ENCODE results near the gene STXBP6.
"Not testable (repeated sequence)": the region's sequence is repeated elsewhere in the genome, so short reads cannot be mapped to it uniquely, and the experiment has no call there.

STXBP6 gene

DNA sequence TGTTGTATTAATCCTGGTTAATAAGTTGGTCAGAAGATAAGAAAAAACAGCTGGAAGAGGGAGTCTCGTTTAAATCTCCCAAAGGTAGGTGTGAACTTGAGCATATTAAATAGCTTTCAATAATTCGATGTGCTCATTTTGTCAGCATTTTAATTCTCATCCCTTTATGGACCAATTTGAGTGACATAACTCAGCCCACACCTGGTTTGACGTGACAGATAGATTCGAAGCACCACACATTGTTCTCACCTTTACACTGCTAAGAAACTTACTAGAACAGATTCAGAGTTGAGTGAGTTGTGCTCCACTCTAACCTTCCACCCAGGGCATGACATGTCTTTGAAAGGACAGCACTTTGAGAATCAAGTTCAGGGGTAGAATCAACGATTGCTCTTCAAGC, 254.5 kb downstream of the STXBP6 start:
- no peak for DNase-seq

DNA sequence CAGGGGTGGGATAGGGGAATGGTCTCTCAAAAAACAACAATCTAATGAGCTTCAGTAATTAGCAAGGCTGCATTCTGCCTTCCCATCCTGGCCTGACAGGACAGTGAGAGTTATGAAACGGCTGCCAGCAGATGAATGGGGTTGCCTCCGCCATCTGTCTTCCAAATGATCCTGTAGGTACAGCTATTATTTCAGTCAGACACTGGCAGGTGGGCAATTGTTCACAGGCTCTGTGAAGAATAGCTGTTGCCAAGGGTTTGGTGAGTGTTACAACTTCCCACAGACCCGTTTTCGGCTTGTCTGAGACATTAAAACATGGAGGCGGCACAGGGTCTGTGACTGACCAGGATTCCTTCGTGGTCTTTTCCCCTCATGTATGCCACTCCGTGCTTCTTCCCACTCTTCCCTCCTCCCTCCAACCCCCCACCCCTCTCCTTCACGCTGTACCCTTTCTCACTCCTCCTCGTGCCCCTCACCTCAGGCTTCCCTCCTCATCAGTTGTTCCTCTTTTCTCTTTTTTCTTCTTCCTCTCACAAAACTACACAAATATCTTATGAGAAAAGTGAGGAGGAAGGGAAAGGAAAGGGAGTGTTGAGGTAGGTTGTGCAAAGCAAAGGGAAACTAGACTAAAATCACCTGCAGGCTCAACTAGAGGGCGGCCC, 255.2 kb downstream of the STXBP6 start:
- no peak for DNase-seq

DNA sequence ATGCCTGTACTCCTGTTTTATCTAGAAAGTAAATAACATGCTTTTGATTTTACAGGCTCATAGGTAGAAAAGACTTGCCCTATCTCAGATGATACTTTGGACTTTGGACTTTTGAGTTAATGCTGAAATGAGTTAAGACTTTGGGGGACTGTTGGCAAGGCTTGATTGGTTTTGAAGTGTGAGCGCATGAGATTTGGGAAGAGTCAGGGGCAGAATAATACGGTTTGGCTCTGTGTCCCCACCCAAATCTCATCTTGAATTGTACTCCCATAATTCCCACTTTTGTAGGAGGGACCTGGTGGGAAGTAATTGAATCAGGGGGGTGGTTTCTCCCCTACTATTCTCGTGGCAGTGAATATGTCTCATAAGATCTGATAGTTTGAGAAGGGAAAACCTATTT, 259.8 kb downstream of the STXBP6 start:
- no peak for DNase-seq

DNA sequence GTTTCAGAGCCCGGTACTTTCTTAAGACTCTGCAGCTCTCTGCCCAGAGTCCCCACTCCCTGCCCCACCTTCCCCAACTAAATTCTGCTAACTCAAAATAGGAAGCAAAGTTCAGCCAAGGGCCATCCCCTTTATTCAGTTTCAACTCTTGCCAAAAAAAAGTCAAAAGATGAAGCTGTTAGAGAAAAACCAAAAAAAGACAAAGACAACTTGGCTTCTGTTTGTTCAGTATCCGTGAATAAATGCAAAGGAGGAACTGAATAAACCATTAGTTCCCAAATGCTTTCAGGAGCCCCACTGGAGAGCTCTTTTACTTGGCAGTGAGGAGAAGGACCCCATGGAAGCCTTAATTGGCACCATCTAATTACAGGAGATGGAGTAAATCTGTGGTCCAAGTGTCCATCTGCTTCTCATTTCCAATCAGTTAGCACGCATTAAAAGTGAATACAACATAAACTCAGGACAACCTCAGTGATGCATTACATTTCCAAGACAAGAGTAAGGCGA, 260.5 kb downstream of the STXBP6 start:
- DNase-seq, result no peak

DNA sequence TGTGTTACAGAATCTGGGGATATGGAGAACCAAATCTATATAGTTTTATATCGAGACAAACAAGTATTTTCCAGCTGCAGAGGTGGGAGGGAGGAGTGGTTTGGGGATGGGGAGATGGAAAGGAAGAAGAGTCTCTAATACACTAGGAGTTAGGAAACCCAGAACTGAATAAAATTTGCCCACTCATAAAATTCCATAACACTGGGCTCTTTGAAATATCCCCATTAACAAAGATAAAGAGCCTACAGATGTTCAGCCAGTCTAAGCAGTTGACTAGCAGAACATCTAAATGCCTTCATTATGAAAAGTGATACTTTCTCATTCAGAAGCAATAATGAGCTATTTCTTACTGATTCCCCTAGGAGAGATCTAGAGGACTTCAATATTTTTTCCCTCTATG, 264.2 kb downstream of the STXBP6 start:
- DNase-seq, result no peak

DNA sequence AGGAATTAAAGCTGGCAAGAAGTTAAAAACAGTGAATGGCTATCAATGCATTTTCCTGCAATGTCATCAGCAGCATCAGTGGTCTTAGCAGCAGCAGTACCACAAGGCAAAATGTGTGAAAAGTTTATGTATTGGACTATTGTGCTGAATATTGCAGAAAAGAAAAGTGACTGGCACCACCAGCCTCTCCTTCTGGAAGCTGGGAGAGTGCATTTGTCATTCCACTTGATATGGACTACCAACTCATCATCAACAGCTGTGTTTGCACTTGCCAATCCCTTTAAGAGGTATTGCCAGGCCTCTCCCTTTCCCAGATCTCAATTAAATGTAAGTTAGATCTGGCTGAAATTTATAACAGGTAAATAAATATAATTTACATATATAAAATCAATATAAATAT, 265.0 kb downstream of the STXBP6 start:
- DNase-seq, result no peak

DNA sequence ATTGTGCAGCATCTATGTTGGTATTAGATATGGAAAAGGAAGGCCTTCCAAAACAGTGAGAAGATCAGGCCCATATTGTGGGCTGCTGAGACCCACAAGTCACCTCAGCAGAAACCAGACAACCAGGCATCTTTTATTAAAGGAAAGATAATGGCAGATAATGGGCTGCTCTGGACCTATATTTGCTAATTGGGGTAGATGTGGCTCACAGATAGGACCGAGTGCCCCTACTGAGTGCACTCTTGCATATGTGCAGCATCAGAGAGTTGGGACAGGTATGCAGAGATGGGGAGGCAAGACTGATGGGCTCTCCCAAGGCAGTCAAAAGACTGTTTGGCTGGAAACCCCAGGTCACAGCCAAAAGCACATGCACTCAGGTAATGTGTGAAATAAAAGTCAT, 266.2 kb downstream of the STXBP6 start:
- DNase-seq, result no peak

DNA sequence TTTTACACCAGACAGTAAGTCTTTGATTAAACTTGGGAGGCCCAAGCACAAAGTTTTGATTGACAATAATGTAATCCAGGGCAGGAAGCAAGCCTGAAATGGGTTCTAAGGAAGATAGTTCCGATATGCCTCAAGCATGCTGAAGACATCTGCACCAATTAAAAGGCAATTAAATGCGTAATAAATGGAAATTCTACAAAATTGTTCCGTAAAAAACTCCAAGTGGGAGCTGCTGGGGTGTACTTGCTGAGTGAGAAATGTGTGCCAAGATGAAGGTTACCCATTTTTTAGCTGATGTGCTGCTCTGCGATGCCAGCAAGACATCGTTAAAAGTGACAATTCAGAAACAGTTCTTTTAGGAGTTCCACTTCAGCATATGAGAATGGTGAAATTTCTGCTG, 269.7 kb downstream of the STXBP6 start:
- DNase-seq, result no peak

DNA sequence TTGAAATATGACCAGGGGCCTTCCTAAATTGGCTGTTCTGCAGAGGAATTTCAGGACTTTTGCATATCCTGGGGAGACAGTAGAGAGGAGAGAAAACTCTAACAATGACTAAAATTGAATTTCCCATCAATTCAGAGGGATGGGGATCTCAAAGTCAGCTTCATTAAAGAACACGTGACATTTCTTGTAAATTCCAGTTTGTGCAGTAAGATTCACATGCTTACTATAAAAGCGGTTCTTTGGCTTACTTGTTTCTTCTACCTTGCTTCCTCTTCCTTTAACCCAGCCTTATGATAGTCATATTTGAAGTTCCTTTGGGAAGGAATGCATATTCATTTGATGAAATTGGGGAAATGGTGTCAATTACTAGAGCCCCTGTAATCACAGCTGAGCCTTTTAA, 272.3 kb downstream of the STXBP6 start:
- no peak for DNase-seq

DNA sequence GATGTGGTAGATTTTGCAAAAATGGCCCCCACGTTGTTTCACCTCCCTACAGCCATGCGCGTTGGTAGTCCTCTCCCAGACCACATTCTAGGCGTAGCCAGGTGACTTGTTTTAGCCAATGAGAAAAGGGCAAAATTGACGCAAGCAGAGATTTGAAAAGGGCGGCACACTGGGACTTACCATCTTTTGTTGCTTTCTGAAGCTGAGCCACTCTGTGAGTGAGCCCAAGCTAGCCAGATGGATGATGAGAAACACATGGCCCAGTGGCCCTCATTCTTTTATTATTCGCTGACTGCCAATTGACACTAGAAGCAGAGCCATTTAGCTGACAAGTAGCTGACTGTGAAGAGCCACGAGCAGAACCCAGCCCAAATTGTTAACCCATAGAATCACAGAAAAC, 274.0 kb downstream of the STXBP6 start:
- DNase-seq, result no peak

DNA sequence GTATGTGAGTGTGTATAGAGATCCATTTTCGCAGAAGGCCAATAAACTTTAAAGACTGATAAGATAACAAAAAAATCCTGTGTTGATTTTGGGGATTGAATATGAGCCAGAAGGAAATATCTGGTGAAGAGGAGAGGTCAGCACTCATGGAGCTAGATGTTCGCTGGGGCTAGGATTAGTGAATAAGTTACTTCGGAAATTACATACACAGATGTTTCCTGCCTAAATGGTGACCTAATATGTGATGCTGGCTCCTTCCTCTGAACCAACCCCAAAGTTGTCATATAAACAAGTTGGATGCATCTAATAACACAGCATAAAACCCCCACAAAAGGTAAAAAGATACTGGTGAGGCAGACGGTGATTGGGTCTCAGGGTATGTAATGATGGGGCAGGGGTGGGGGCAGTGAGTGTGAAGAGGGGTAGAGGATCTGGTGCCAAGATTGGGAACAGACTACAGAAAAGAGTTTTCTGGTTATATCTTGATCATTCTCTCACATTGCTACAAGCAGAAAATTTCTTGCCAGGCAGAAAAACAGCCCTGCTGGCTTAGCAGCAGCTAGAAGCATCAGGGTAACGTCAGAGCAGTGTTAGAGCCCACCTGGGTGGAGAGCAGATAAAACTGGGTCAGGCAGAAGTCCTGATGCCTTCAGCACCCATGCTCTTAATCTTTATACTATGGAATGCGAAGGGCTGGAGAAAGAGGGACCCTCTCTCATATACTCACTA, 275.6 kb downstream of the STXBP6 start:
- DNase-seq, result no peak

DNA sequence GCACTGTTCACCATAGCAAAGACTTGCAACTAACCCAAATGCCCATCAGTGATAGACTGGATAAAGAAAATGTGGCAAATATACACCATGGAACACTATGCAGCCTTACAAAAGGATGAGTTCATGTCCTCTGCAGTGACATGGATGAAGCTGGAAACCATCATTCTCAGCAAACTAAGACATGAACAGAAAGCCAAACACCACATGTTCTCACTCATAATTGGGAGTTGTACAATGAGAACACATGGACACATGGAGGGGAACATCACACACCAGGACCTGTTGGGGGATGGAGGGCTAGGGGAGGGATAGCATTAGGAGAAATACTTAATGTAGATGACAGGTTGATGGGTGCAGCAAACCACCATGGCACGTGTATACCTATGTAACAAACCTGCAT, 276.4 kb downstream of the STXBP6 start:
- DNase-seq, result not testable (repeated sequence)

DNA sequence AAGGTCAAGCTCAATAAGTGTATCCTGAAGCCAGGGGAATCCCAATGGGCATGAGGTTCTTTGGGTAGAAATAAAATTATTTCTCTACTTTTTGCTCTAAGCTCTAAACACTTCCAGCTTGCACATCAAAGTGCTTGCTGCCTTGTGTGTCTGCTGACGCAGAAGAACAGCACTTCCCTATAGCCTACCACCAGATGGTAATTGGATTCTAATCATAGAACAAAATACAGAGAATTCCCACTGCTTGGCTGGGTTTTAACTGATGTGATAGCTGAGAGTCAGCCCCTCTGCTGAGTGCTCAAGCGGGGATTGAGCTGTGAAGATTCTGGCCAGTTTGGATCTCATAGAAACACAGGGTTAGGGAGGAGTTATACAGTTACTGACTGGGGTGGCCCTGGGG, 283.5 kb downstream of the STXBP6 start:
- no peak for DNase-seq

DNA sequence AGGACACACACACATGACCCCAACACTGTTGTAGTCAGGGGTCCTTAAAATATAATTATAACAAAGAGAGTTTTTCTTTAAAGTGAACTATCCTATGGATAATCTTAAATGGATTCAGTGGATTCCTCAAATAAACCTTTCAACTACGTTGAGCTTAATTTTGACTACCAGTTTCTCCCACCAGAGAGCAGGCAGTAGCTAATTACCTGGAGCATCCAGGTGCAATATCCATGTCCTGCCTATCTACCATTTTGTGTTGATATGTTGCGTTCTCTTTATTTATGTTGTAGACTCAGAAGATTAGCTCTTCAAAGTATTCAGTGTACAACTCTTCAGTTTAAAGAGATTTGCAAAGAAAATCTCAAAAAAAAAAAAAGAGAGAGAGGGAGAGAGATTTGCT, 288.8 kb downstream of the STXBP6 start:
- no peak for DNase-seq

All from fibroblast of skin of back (primary cell).